ENCODE results near the gene WDR45B. TPM values are rescaled to one million over a fixed set of nuclear protein-coding genes. Genes with fewer than 3 reads are reported as not detected.

Gene WDR45B
- polyA plus RNA-seq, 6 donors from 2014 or later, result 37.9 to 77.8 (median 47.4) TPM

- Mint-ChIP-seq H3K27ac (no peak overlapping the region), H3K4me1 (peaks cover 0 to 12% (median 3%) of the 10 kb centered on the region in 3 donors), H3K36me3 (peaks cover 19 to 25% of the 10 kb centered on the region in 2 donors), H3K27me3 (no peaks in the 10 kb centered on the region), H3K9me3 (no peaks in the 10 kb centered on the region), H3K4me3 (no peak overlapping the region)
- ATAC-seq (ENCODE audit: low read depth in 2 of 2), result no peak
- DNase-seq, result no peak
Observed at GRCh38 chr17:82605939-82606600, 42.2 kb downstream of the WDR45B start.

- peak overlapping the region in 3 of 6 donors; percentile 50 to 91 (median 84) for H3K27ac Mint-ChIP-seq
- H3K27me3 Mint-ChIP-seq, result no peaks in the 10 kb centered on the region
- H3K4me3 Mint-ChIP-seq, result no peak overlapping the region
- DNase-seq, result no peak
- H3K36me3 Mint-ChIP-seq, result peaks cover 15 to 20% of the 10 kb centered on the region in 2 donors
- H3K9me3 Mint-ChIP-seq, result no peaks in the 10 kb centered on the region
- H3K4me1 Mint-ChIP-seq, result peaks cover 5 to 20% (median 5%) of the 10 kb centered on the region in 3 donors
- ATAC-seq (ENCODE audit: low read depth in 2 of 2), result no peak
Observed at GRCh38 chr17:82604532-82604931, 43.7 kb downstream of the WDR45B start.

GRCh38 chr17:82603981-82604448 lies 44.2 kb downstream of the WDR45B start:
- Mint-ChIP-seq H3K36me3 (peaks cover 11 to 17% of the 10 kb centered on the region in 2 donors), H3K9me3 (no peaks in the 10 kb centered on the region)
- DNase-seq, result no peak

GRCh38 chr17:82602986-82603710 lies 45.1 kb downstream of the WDR45B start:
- Mint-ChIP-seq H3K4me3 (no peak overlapping the region), H3K4me1 (peaks cover 5 to 17% (median 5%) of the 10 kb centered on the region in 3 donors), H3K27me3 (no peaks in the 10 kb centered on the region), H3K9me3 (no peaks in the 10 kb centered on the region), H3K36me3 (peaks cover 11 to 17% of the 10 kb centered on the region in 2 donors), H3K27ac (peak overlapping the region in 4 of 6 donors; percentile 14 to 84 (median 34))
- no peak for DNase-seq
- ATAC-seq (ENCODE audit: low read depth in 2 of 2), result no peak

More at GRCh38 chr17:82603981-82604448, 44.2 kb downstream of the WDR45B start:
- Mint-ChIP-seq H3K27me3 (no peaks in the 10 kb centered on the region), H3K4me1 (peaks cover 5 to 19% (median 5%) of the 10 kb centered on the region in 3 donors), H3K4me3 (no peak overlapping the region), H3K27ac (peak overlapping the region in 5 of 6 donors; percentile 50 to 91 (median 84))
- ATAC-seq (ENCODE audit: low read depth in 2 of 2), result peak; percentile 79 to 91

- no peak for ATAC-seq (ENCODE audit: low read depth in 2 of 2)
- H3K27ac Mint-ChIP-seq, result peak overlapping the region in 2 of 6 donors; percentile 54 to 85
- no peaks in the 10 kb centered on the region for H3K27me3 Mint-ChIP-seq
- DNase-seq, result no peak
- peaks cover 11 to 17% of the 10 kb centered on the region in 2 donors for H3K36me3 Mint-ChIP-seq
- no peaks in the 10 kb centered on the region for H3K9me3 Mint-ChIP-seq
- no peak overlapping the region for H3K4me3 Mint-ChIP-seq
- H3K4me1 Mint-ChIP-seq, result peaks cover 5 to 17% (median 5%) of the 10 kb centered on the region in 3 donors
Observed at GRCh38 chr17:82602487-82602886, 45.8 kb downstream of the WDR45B start.

- H3K4me3 Mint-ChIP-seq, result no peak overlapping the region
- ATAC-seq (ENCODE audit: low read depth in 2 of 2), result no peak
- H3K36me3 Mint-ChIP-seq, result peaks cover 11 to 17% of the 10 kb centered on the region in 2 donors
Observed at GRCh38 chr17:82601447-82602000, 46.7 kb downstream of the WDR45B start.

GRCh38 chr17:82600731-82601446 lies 47.4 kb downstream of the WDR45B start:
- Mint-ChIP-seq H3K27me3 (no peaks in the 10 kb centered on the region), H3K9me3 (no peaks in the 10 kb centered on the region), H3K36me3 (peaks cover 11 to 17% of the 10 kb centered on the region in 2 donors), H3K4me1 (peaks cover 5 to 20% (median 5%) of the 10 kb centered on the region in 3 donors), H3K27ac (peak overlapping the region in 3 of 6 donors; percentile 6 to 38 (median 12)), H3K4me3 (no peak overlapping the region)
- DNase-seq, result no peak
- ATAC-seq (ENCODE audit: low read depth in 2 of 2), result no peak

More at GRCh38 chr17:82601447-82602000, 46.7 kb downstream of the WDR45B start:
- Mint-ChIP-seq H3K9me3 (no peaks in the 10 kb centered on the region), H3K27ac (peak overlapping the region in 2 of 6 donors; percentile 12 to 38), H3K4me1 (peaks cover 5 to 17% (median 5%) of the 10 kb centered on the region in 3 donors), H3K27me3 (no peaks in the 10 kb centered on the region)
- no peak for DNase-seq

- no peaks in the 10 kb centered on the region for H3K9me3 Mint-ChIP-seq
- DNase-seq, result no peak
- peak overlapping the region in 2 of 8 donors; percentile 16 to 46 for H3K4me3 Mint-ChIP-seq
- peak overlapping the region in 3 of 6 donors; percentile 36 to 72 (median 39) for H3K27ac Mint-ChIP-seq
- peaks cover 11 to 17% of the 10 kb centered on the region in 2 donors for H3K36me3 Mint-ChIP-seq
- ATAC-seq (ENCODE audit: low read depth in 2 of 2), result peak; percentile 63 to 64
- no peaks in the 10 kb centered on the region for H3K27me3 Mint-ChIP-seq
- H3K4me1 Mint-ChIP-seq, result peaks cover 11 to 20% (median 12%) of the 10 kb centered on the region in 3 donors
Observed at GRCh38 chr17:82599674-82600661, 48.3 kb downstream of the WDR45B start.

GRCh38 chr17:82598256-82599119 lies 49.8 kb downstream of the WDR45B start:
- H3K4me3 Mint-ChIP-seq, result no peak overlapping the region
- H3K27me3 Mint-ChIP-seq, result no peaks in the 10 kb centered on the region
- H3K4me1 Mint-ChIP-seq, result peaks cover 18 to 26% (median 23%) of the 10 kb centered on the region in 3 donors
- ATAC-seq (ENCODE audit: low read depth in 2 of 2) (no peak), DNase-seq (no peak)
- H3K9me3 Mint-ChIP-seq, result no peaks in the 10 kb centered on the region
- H3K27ac Mint-ChIP-seq, result no peak overlapping the region
- peaks cover 0 to 10% of the 10 kb centered on the region in 2 donors for H3K36me3 Mint-ChIP-seq

GRCh38 chr17:82596837-82597672 lies 51.2 kb downstream of the WDR45B start:
- Mint-ChIP-seq H3K36me3 (peaks cover 0 to 2% of the 10 kb centered on the region in 2 donors), H3K27ac (no peak overlapping the region), H3K9me3 (no peaks in the 10 kb centered on the region), H3K4me1 (peaks cover 29 to 37% (median 37%) of the 10 kb centered on the region in 3 donors), H3K4me3 (peak overlapping the region in 1 of 8 donors; percentile 57), H3K27me3 (no peaks in the 10 kb centered on the region)
- ATAC-seq (ENCODE audit: low read depth in 2 of 2) (no peak), DNase-seq (no peak)

GRCh38 chr17:82596296-82596695 lies 51.9 kb downstream of the WDR45B start:
- Mint-ChIP-seq H3K4me1 (peaks cover 34 to 43% (median 43%) of the 10 kb centered on the region in 3 donors), H3K27ac (peak overlapping the region in 1 of 6 donors; percentile 29)
- DNase-seq, result no peak

More at GRCh38 chr17:82596296-82596695, 51.9 kb downstream of the WDR45B start:
- Mint-ChIP-seq H3K4me3 (peak overlapping the region in 1 of 8 donors; percentile 57), H3K27me3 (no peaks in the 10 kb centered on the region), H3K9me3 (no peaks in the 10 kb centered on the region), H3K36me3 (no peaks in the 10 kb centered on the region)
- peak in 1 of 2 donors; percentile 5 for ATAC-seq (ENCODE audit: low read depth in 2 of 2)

Data from naive B cell (primary cell).